UCSD-AML1 (cell line): Measurements from ENCODE around the gene USP35.
"Not testable (repeated sequence)": the region's sequence is repeated elsewhere in the genome, so short reads cannot be mapped to it uniquely, and the experiment has no call there.

Experiments used
- DNase-seq: peaks from one replicate; lab custom pipeline; 2025; ENCODE audit not compliant: unreplicated experiment; lab: John Stamatoyannopoulos, UW

USP35 gene

GRCh38 chr11:78231962-78232501 is 43.3 kb downstream of the USP35 start:
- DNase-seq: no peak

- DNase-seq: not testable (repeated sequence)
Observed at GRCh38 chr11:78233046-78233445, 44.3 kb downstream of the USP35 start.

DNA sequence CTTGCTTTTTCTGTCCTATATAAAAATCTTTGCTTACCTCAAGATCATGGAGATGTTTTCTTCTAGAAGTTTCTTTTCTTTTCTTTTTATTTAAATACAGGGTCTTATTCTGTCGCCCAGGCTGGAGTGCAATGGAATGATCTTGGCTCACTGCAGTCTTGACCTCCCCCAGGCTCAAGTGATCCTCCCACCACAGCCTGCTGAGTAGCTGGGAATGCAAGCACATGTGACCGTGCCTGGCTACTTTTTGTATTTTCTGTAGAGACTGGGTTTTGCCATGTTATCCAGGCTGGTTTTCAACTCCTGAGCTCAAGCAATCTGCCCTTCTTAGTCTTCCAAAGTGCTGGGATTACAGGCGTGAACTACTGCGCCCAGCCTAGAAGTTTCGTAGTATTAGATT is 45.3 kb downstream of the USP35 start:
- DNase-seq: no peak

DNA sequence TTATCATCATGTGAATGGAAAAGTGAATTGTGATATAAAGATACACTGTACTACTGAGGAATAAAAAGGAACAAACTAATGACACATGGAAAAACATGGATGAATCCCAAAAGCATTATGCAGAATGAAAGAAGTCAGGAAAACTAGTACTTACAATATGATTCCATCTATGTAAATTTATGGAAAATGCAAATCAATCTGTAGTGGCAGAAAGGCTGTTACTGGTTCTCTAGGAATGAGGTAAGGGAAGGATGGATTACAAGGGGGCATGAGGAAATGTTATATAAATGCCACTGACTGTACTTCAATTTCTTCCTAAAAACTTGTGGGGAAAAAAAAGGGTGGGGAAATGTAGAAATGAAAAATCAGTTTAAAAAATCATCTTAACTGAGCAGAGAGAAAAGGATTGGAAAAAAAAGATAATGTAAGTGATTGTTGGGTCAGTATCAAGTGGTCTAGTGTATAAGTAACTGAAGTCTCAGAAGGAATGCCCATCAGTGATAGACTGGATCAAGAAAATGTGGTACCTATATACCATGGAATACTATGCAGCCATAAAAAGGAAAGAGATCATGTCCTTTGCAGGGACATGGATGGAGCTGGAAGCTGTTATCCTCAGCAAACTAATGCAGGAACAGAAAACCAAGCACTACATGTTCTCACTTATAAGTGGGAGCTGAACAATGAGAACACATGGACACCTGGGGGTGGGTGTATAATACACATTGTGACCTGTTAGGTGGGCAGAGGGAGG is 48.8 kb downstream of the USP35 start:
- no peak for DNase-seq

GRCh38 chr11:78239781-78240180 is 51.1 kb downstream of the USP35 start:
- DNase-seq: no peak

GRCh38 chr11:78241475-78241874 is 52.8 kb downstream of the USP35 start:
- DNase-seq: no peak

- DNase-seq: no peak
Observed at GRCh38 chr11:78244080-78244479, 55.4 kb downstream of the USP35 start.

GRCh38 chr11:78244546-78245255 is 56.0 kb downstream of the USP35 start:
- no peak for DNase-seq

DNA sequence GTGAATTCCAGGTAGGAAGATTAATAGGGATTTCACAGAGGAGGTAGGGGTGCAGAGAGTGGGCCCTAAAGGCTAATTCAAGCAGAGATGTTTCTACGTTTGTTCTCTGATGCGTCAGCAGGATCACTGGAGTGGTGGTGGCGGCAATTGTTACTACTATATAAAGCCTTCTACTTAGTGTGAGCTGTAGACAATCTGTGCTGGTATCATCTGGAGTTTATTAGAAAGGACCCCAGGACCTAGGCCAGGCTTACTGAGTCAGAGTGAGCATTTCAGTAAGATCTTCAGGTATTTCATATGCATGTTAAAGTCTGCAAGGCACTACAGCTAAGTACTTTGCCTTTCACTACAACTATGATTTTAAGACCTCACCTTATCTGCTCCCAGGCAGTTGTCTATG is 59.5 kb downstream of the USP35 start:
- no peak for DNase-seq

DNA sequence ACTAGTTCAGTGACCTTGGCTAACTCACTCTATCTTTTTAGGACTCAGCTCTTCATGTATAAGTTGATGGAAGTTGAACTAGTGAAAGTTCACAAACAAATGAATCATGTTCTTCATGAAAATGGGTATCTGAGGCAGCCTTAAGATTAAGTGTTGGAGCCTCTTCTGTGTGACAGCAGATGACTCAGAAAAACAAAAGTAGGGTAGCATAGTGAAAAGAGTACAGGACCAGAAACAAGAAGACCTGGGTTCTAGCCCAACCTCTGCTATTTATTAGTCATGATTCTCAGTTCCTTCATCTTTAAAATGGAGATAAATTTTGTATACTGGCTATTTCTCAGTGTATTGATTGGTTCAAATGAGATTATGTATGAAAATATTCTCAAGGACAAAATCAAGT is 60.2 kb downstream of the USP35 start:
- no peak for DNase-seq

GRCh38 chr11:78250099-78250498 is 61.4 kb downstream of the USP35 start:
- no peak for DNase-seq

DNA sequence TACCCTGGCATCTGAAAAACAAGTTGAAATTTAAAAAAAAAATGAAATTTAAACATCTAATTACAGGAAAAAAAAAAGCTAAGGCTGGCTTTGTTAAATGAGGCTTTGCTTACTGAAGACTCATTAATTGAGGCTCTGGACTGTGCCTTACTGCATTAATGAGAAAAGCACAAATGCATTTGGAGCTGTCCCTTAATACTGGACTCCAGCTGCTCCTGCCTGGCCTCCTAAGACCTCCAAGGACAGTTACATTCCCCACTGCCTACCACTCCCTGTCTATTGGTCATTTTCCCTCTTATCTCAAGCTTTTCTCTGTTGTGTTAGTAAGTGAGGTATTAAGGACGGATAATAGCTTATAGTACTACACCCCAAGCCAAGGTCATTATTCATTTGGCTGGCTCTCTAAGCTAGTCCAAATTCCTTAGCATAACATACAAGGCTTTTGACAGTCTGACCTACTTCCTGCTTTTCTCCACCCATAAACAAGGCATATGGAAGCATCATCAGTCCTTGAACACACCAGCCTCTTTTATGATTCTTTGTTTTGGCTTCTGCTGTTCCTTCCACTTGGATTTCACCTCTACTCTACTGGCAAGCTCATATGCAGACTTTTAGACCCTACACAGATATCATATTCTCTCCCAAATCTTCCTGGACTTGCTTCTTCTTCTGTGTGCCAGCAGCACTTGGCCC is 62.5 kb downstream of the USP35 start:
- DNase-seq: no peak

DNA sequence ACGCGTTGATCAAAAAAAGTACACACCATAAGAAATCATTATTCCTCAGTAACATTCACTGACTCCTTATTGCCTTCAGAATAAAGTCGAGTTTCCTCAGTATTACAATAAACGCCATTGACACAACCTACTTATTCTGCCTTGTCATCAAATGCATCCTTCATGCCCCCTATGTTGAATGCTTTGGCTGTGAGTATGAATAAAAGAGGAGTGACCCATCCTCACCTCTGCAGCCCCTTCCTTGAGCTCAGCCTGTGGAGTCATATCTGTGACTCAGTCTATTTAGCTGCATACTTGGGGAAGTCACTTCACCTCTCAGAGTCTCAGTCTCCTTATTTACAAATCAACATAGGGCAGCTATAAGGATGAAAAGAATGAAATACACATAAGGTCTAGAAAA is 65.1 kb downstream of the USP35 start:
- DNase-seq: no peak

DNA sequence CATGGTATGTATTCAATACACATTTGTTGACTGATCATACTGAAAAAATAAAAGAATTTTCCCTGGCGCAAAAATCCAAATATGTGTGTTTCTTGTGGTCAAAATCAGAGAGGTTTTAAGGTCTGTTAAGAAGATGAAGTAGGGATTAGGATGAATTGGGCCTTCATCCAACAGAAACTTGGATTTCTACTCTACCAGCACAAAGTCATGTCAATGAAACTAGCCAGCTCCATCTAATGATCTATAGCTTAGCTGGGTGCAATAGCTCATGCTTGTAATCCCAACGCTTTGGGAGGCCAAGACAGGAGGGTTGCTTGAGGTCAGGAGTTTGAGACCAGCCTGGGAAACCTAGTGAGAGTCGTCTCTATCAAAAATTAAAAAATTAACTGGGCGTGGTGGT is 65.5 kb downstream of the USP35 start:
- no peak for DNase-seq

GRCh38 chr11:78255919-78256318 is 67.2 kb downstream of the USP35 start:
- no peak for DNase-seq

- peak; percentile 75 for DNase-seq
Observed at GRCh38 chr11:78256962-78257361, 68.2 kb downstream of the USP35 start.

DNA sequence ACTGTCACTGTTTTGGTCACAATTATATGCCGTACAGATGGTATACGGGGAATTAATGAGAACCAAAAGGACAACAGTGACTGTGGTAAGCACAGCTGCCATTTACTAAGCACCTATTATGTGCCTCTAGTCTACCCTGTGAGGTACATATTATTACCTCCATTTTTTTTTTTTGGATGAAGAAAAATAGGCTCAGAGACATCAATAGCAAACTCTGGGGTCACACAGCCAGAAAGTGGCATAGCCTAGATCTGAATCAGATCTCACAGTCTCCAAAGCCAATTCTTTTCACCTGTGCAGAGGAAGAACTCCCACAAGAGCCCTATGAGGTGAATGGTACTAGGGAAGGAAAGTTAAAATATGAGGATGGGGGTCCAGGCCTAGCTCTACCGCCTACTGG is 68.9 kb downstream of the USP35 start:
- DNase-seq: no peak

DNA sequence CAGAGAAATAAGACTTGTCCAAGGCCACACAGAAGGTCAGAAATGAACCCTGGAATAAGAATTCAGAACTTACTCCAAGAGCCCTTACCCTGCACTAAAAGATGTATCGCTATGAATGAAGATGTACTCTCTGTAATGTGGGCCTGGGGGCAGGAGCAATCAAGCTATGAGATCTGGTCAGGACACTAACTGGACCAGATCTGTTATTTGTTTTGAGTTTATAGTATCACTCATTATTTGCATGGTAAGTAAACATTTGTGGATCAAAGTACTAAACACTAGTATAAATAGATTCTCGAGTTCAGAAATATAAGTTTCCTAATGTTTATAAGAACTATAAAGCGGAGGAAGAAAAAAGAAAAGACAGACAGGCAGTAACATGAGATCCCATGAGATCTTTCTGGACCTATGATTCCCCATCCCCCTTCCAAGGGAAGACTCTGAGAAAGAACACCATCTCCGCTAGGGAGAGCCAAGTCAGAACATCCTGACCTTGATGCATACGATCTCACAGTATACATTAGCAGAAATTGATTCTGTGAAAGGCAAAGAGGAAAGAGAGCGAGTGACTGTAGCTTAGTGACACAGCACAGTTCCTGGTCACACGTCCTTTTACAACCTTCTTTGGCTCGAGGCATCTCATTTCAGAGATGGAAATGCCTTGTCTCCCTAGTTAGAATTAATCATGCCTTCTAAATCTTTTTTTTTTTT is 71.2 kb downstream of the USP35 start:
- DNase-seq: no peak

DNA sequence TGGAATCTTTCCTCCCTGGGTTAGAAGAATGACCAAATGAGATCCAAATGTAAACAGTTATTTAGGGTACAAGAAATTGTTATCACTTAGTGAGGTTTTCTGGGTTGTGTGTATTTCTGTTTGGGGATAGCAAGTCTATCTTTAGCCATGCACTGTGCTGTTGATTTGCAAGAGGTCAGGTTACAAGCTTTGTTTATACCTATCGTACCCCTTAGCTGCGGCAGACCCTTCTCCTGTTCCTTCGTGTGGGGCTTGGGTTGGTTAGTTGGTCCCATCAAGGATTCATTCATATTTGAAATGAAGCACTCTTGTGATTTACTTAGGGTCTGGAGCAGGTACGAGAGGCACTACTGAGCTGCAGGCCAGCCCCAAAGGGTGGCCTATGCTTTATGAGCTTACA is 72.6 kb downstream of the USP35 start:
- no peak for DNase-seq

DNA sequence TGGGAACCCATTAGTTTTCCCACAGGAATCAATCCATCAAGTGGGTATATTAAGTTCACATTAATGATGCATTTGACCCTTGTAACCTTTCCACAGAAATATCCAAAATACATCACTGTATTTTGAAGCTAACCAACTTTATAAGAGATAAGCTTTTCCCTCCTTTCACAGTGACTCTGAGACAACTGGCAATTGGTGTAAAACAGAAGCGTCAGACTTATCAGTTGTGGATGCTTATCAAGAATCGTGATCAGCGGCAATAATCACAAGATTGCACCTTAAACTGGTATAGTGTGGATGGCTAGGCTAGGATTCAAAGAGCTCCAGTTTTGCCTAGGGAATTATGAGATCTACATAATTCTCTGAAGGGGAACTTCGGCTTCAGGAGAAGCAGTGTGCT is 73.1 kb downstream of the USP35 start:
- DNase-seq: no peak

GRCh38 chr11:78262238-78262637 is 73.5 kb downstream of the USP35 start:
- no peak for DNase-seq
